Renal pelvis (tissue), 4 donors: ENCODE data around the gene GPC1. TPM values are rescaled to one million over a fixed set of nuclear protein-coding genes. Genes with fewer than 3 reads are reported as not detected.

Experiments
- DNase-seq: peaks from one replicate; pipeline ENCODE4 v3.0.0-alpha.2; 2013
- polyA plus RNA-seq, 3 donors: library from polyadenylated mRNA; unstranded; fragments of 120-200 nt; gene quantifications; one replicate each; pipeline ENCODE4 v1.2.1, GENCODE V29; 2013; ENCODE audit not compliant: insufficient read length in 3 of 3

Gene GPC1
- polyA plus RNA-seq, 3 donors = 32.0 to 46.8 (median 46.6) TPM

GRCh38 chr2:240454106-240454901 lies 18.8 kb downstream of the GPC1 start:
- no peak for DNase-seq

GRCh38 chr2:240455272-240455646 lies 19.8 kb downstream of the GPC1 start:
- DNase-seq = no peak

- no peak for DNase-seq
Observed at GRCh38 chr2:240455647-240456446, 20.4 kb downstream of the GPC1 start.

- no peak for DNase-seq
Observed at GRCh38 chr2:240456447-240457222, 21.2 kb downstream of the GPC1 start.

GRCh38 chr2:240457223-240458043 lies 22.0 kb downstream of the GPC1 start:
- DNase-seq = no peak

GRCh38 chr2:240458044-240458899 lies 22.8 kb downstream of the GPC1 start:
- DNase-seq = no peak

- DNase-seq = no peak
Observed at GRCh38 chr2:240458900-240459391, 23.5 kb downstream of the GPC1 start.

GRCh38 chr2:240459401-240460252 lies 24.2 kb downstream of the GPC1 start:
- DNase-seq = no peak

- DNase-seq = no peak
Observed at GRCh38 chr2:240460253-240460711, 24.8 kb downstream of the GPC1 start.

- no peak for DNase-seq
Observed at GRCh38 chr2:240460781-240461431, 25.4 kb downstream of the GPC1 start.

- no peak for DNase-seq
Observed at GRCh38 chr2:240461471-240462072, 26.1 kb downstream of the GPC1 start.

- no peak for DNase-seq
Observed at GRCh38 chr2:240462073-240462706, 26.7 kb downstream of the GPC1 start.

GRCh38 chr2:240462707-240463273 lies 27.3 kb downstream of the GPC1 start:
- no peak for DNase-seq

- no peak for DNase-seq
Observed at GRCh38 chr2:240463274-240463865, 27.9 kb downstream of the GPC1 start.

- no peak for DNase-seq
Observed at GRCh38 chr2:240463866-240464481, 28.5 kb downstream of the GPC1 start.

- no peak for DNase-seq
Observed at GRCh38 chr2:240464514-240465241, 29.2 kb downstream of the GPC1 start.
